Chondrocyte (in vitro differentiated cells): Measurements from ENCODE around the gene NBEA. TPM values are rescaled to one million over a fixed set of nuclear protein-coding genes. Genes with fewer than 3 reads are reported as not detected.

Experiments
- DNase-seq: peaks from one replicate; pipeline ENCODE4 v3.0.0; 2021; ENCODE audit warnings: mixed read lengths, low spot score
- H3K27ac Mint-ChIP-seq: one replicate; pipeline ENCODE4 v1.8.0; 2021; ENCODE audit warnings: mild to moderate bottlenecking, moderate library complexity, mixed read lengths; ENCODE audit not compliant: unreplicated experiment
- H3K27me3 Mint-ChIP-seq: 2 replicates; pipeline ENCODE4 v1.8.0; 2021; ENCODE audit warnings: low read depth, mixed read lengths
- H3K36me3 Mint-ChIP-seq: 2 replicates; pipeline ENCODE4 v1.8.0; 2021; ENCODE audit warnings: low read depth, mixed read lengths
- H3K4me1 Mint-ChIP-seq: 2 replicates; pipeline ENCODE4 v1.8.0; 2021; ENCODE audit warnings: low read depth, mild to moderate bottlenecking, mixed read lengths
- H3K4me3 Mint-ChIP-seq: one replicate; pipeline ENCODE4 v1.8.0; 2021; ENCODE audit warnings: mild to moderate bottlenecking, moderate library complexity, mixed read lengths; ENCODE audit not compliant: unreplicated experiment
- H3K9me3 Mint-ChIP-seq: 2 replicates; pipeline ENCODE4 v1.8.0; 2021; ENCODE audit warnings: low read depth, mixed read lengths
- CTCF ChIP-seq: fragments of 200-600 bp; sonication (generic); IDR thresholded peaks from 2 replicates; pipeline ENCODE4 v1.5.0; 2021; ENCODE audit warnings: antibody characterized with exemption, mild to moderate bottlenecking, moderate library complexity
- total RNA-seq: library from RNA; stranded (reverse); gene quantifications from 3 replicates; pipeline ENCODE4 v1.2.1, GENCODE V29; 2021

NBEA gene
- total RNA-seq, 1 donor from 2014 or later, result 4.9 TPM

GRCh38 chr13:35354882-35355281 is 412.8 kb downstream of the NBEA start:
- Mint-ChIP-seq H3K27me3 (no peaks in the 10 kb centered on the region), H3K9me3 (no peaks in the 10 kb centered on the region), H3K4me3 (no peak overlapping the region), H3K27ac (no peak overlapping the region), H3K36me3 (no peaks in the 10 kb centered on the region), H3K4me1 (no peaks in the 10 kb centered on the region)
- DNase-seq, result no peak
- no peak for TF ChIP-seq CTCF

- H3K9me3 Mint-ChIP-seq, result peaks cover 9% of the 10 kb centered on the region
- H3K36me3 Mint-ChIP-seq, result no peaks in the 10 kb centered on the region
- H3K27me3 Mint-ChIP-seq, result no peaks in the 10 kb centered on the region
- H3K4me1 Mint-ChIP-seq, result no peaks in the 10 kb centered on the region
- H3K4me3 Mint-ChIP-seq, result no peak overlapping the region
- TF ChIP-seq CTCF, result no peak
- no peak overlapping the region for H3K27ac Mint-ChIP-seq
- no peak for DNase-seq
Measured at GRCh38 chr13:35356572-35356971, 414.5 kb downstream of the NBEA start.

GRCh38 chr13:35365883-35366282 is 423.8 kb downstream of the NBEA start:
- Mint-ChIP-seq H3K4me3 (no peak overlapping the region), H3K27ac (no peak overlapping the region), H3K27me3 (no peaks in the 10 kb centered on the region), H3K4me1 (no peaks in the 10 kb centered on the region), H3K36me3 (peaks cover 3% of the 10 kb centered on the region), H3K9me3 (peaks cover 15% of the 10 kb centered on the region)
- DNase-seq, result no peak
- no peak for TF ChIP-seq CTCF

GRCh38 chr13:35367586-35367985 is 425.5 kb downstream of the NBEA start:
- Mint-ChIP-seq H3K36me3 (peaks cover 11% of the 10 kb centered on the region), H3K27me3 (no peaks in the 10 kb centered on the region), H3K4me3 (no peak overlapping the region), H3K27ac (no peak overlapping the region), H3K9me3 (peaks cover 32% of the 10 kb centered on the region), H3K4me1 (no peaks in the 10 kb centered on the region)
- no peak for TF ChIP-seq CTCF
- no peak for DNase-seq

- no peak for TF ChIP-seq CTCF
- Mint-ChIP-seq H3K4me3 (no peak overlapping the region), H3K27me3 (no peaks in the 10 kb centered on the region), H3K36me3 (no peaks in the 10 kb centered on the region), H3K9me3 (no peaks in the 10 kb centered on the region), H3K4me1 (peaks cover 5% of the 10 kb centered on the region), H3K27ac (no peak overlapping the region)
- no peak for DNase-seq
Measured at GRCh38 chr13:35378939-35379338, 436.9 kb downstream of the NBEA start.
